HG03575 (cell line): ENCODE data around the gene NUDT14.

Experiments used
- ATAC-seq: cut with Tn5 transposase; IDR thresholded peaks from one replicate; pipeline ENCODE4 v1.9.1; 2021; ENCODE audit not compliant: unreplicated experiment, insufficient number of reproducible peaks, low FRiP score; ENCODE audit errors: extremely low read depth

The NUDT14 gene

DNA sequence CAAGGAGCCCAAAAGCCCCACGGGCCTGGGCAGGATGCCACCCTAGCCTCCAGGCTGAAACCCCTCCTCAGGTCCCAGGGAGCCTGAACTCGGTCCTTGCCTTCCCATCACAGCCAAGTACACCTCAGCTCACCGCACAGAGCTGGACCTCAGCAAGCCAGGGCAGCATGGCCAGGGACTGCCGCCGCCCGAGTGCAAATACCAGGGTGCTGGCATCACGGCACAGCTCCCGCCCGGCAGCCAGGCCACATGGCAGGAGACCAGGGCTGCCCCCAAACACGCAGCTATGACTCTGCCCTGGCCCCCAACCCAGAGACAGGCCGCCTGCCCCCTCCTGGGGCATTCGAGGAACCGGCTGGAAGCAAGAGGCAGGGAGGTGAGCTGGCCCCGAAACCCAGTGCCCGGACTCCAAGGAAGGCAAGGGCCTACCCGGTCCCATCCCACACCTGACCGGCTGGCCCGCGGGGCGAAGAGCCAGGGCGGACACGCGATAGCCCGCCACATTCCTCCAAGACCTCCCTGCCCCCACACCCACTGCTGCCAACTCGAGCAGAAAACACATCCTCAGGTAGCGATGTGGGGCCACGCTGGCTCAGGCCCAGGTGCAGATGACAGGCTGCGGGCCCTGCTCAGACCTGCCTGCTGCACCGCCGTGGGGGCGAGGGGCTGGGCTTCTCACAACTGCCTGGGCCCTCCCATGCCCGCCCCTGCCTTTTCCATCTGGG lies 15.2 kb downstream of the NUDT14 start:
- no peak for ATAC-seq

- ATAC-seq = no peak
Observed at GRCh38 chr14:105165134-105165704, 15.9 kb downstream of the NUDT14 start.

DNA sequence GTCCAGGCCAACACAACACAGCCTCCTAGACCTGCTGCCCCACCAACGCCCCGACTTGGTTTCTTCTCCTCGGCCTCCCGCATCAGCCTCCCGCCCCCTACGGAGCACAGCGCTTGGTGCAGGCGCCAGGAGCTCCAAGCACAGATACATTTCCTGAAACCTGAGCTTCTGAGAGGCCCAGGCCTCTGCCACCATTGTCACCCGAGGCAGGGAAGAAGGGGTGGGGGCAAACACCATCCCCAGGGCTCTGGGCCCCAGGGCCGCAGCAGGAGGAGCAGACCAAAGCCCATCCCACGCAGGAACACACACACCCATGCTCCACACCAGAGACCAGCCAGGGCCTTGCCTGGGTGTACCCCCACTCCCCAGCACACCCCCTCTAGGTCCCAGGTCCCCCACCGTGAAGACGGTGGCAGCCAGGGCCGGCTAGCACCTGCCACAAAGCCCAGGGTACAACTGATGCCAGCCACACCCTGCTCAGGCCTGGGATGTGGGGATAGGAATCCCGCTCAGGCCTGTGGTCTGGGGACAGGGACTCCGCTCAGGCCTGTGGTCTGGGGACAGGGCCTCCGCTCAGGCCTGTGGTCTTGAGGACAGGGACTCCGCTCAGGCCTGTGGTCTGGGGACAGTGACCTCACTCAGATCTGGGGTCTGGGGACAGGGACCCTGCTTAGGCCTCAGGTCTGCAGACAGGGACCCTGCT lies 17.9 kb downstream of the NUDT14 start:
- ATAC-seq = no peak

DNA sequence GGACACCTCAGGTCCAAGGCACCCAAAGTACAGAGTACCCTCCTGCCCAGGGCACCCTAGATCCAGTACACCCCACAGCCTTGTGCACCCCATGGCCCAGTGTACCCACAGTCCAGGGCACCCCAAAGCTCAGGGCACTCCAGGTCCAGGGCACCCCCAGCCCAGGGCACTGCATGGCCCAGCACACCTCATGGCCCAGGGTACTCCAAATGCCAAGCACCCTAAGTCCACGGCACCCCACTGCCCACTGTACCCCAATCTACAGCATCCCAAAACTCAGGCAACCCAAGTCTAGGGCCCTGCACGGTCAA lies 18.5 kb downstream of the NUDT14 start:
- no peak for ATAC-seq

DNA sequence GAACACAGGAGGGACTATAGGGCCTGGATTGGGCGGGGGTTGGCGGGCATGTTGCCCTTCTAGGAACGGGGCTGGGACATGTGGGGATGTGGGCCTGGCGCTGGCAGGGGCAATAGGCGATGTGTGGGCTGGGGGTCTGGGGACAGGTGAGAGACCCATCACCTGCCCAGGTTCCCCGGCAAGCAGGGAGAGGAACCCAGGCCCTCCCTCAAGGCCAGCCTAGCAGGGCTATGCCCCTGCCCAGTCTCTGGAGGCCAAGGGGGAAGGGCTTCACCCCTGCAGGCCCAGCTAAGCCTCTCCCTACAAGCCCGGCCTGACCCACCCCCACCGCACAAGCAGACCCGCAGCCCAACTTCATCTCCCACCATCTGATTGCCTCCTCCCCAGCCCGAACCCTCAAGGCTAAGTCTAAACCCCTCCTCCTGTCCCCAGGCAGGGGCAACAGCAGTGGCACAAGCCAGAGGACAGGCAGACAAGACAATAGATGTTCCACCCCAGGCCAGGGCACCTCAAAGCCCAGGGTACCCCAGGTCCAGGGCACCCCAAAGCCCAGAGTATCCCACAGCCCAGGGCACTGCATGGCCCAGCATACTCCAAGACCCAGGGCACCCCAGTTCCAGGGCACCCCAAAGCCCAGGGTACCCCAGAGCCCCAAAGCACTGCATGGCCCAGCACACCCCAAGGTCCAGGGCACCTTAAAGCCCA lies 19.0 kb downstream of the NUDT14 start:
- ATAC-seq = no peak

DNA sequence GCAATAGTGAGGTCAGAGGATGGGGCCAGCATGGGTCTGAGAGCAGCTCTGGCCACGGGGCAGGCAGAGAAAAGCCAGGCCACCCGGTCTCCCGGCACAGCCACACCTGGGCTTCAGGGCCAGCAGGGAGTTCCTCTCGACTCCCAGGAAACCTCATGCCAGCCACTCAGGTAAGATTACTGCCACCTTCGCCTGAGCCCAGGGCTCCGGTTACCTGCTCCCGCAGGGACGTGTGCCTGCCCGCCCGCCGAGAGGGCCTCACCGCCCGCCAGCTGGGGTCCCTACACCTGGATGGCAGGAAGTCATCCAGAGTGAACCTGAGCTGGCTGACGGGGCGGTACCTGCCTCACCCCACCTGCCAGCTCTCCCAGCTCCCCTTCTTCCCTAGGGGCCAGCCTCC lies 19.8 kb downstream of the NUDT14 start:
- no peak for ATAC-seq

GRCh38 chr14:105160776-105161175 lies 20.3 kb downstream of the NUDT14 start:
- no peak for ATAC-seq

- no peak for ATAC-seq
Observed at GRCh38 chr14:105159344-105159743, 21.8 kb downstream of the NUDT14 start.

DNA sequence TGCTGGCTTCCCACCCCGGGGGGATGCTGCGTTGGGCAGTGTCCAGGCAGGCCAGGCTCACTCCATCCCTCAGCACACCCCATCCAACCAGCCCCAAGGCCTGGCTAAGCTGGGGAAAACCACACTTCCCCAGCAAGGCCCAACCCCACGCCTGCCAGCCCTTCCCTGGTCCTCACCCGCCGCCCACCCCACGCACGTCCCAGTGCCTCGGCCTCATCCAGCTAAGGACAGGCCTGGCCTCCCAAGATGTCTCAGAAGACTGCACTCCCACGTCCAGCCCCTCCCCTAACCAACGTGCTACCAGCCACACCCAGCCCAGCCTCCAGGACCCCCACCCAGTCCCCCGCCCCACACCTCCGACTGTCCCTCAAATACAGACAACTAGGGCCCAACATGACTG lies 22.3 kb downstream of the NUDT14 start:
- ATAC-seq = no peak

- no peak for ATAC-seq
Observed at GRCh38 chr14:105157872-105158271, 23.2 kb downstream of the NUDT14 start.

- ATAC-seq = no peak
Observed at GRCh38 chr14:105156414-105157375, 24.4 kb downstream of the NUDT14 start.

- no peak for ATAC-seq
Observed at GRCh38 chr14:105155681-105156413, 25.3 kb downstream of the NUDT14 start.

- ATAC-seq = no peak
Observed at GRCh38 chr14:105155071-105155651, 26.0 kb downstream of the NUDT14 start.

- no peak for ATAC-seq
Observed at GRCh38 chr14:105154476-105154871, 26.6 kb downstream of the NUDT14 start.

DNA sequence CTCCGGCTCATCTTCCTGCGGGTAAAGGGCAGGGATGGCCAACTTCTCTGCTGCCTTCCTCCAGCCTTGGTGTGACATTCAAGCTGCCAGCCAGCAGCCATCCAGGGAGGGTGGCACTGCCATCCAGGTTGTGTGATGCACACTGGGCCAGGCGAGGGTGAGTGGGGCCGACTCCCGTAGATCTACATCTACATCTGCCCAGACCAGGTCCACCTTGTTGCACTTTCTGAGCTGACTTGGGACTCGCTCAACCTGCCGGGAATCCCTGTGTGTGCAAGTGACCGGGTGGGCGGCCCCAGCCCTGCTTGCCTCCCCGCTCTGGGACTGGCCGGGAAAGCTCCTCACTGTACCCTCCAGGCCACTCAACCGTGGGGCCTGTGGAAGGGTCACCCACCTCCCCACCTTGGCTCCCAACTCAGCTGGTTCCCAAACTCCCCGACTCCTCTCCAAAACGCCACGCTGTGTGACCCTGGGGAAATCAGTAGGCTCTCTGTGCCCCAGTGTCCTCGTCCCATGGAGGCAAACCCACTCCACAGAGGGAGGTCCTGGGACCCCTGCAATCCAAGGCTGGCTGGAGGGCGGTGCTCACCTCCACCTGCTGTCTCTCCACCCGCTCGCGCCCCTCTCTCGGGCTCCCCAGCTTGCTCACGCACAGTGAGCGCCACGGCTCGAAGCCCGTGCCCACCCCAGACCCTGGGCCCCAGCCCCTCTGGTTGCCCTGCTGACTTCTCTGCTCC lies 27.2 kb downstream of the NUDT14 start:
- no peak for ATAC-seq

GRCh38 chr14:105153331-105153731 lies 27.8 kb downstream of the NUDT14 start:
- no peak for ATAC-seq

DNA sequence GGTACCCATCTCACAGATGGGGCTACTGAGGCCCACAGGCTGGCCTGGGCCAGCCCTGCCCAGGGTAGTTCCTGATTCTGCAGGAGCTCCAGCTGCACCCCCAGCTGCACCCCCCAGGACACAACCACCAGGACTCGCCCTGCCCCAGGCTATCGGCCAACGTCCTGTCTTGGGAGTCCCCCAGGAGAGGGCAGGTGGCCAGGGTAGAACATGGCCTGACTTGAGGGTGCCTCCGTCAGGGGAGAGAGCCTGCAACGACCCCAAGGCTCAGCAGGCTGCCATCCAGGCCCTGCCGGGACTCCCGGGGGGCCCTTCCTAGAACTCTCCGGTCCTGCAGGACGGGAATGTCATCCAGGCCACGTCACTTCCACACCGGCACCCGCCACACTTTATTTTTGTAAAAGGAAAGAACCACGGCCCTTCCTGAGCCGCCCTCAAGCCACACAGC lies 28.3 kb downstream of the NUDT14 start:
- no peak for ATAC-seq
